Stimulated activated CD4-positive, alpha-beta T cell treated with anti-CD3 and anti-CD28 coated beads, Interleukin-4, amount 100 ng/mL, for 48 hours (primary cell): ENCODE measurements around the gene FRYL.

ENCODE experiments used
- DNase-seq, 2 donors: peaks; one replicate each; pipeline ENCODE4 v3.0.0-alpha.2; 2020; ENCODE audit warnings: low read depth in 2 of 2

Gene FRYL

GRCh38 chr4:48620831-48621230 is 159.2 kb downstream of the FRYL start:
- DNase-seq: no peak

DNA sequence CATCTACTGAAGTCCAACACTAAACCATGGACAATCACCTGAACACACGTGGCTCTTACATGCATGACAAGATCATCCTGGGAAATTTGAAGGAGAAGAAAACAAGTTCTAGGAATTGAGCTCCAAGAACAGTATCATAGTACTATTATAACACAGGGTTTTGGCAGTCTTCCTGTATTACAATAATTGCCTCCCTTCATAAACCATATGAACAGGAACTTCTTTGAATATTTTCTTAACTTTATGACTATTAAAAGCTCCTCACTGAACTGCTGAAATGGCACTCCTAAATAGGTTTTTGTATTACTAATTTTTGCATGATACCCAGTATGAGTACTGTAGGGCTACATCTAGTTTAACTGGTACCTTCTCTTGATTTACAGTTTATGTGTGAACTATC is 160.0 kb downstream of the FRYL start:
- no peak for DNase-seq

DNA sequence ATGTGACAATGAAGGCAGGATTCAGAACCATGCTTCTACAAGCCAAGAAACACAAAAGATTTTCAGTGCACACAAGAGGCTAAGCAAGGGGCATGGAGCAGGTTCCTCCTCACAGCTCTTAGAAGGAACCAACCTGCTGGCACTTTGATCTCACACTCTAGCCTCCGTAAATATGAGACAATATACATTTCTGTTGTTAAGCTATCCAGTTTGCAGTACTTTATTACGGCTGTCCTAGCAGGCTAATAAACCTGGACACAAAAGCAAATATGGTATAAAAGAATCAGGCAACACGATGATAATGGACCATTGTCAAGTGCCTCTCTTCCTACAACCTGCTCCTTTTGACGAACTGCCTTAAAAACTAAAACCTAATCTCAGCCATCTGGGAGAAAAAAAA is 175.6 kb downstream of the FRYL start:
- no peak for DNase-seq

DNA sequence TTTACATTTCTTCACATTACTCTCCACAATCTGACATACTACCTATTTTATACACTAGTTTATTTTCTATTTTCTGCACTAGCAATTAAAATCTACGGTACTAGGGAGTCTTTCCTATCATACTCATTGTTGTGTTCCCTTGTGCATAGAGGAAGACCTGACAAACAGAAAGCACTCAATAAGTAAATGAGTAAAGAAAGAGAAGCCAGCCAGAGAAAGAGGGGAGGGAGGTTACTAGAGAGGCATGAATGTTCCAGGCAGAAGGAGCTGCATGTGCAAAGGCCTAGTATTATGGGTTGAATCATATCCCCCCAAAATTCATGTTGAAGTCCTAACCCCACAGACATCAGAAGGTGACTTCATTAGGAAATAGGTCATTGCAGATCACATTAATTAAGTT is 176.0 kb downstream of the FRYL start:
- no peak for DNase-seq

GRCh38 chr4:48603366-48604003 is 176.6 kb downstream of the FRYL start:
- no peak for DNase-seq

GRCh38 chr4:48602763-48603162 is 177.3 kb downstream of the FRYL start:
- DNase-seq: no peak

DNA sequence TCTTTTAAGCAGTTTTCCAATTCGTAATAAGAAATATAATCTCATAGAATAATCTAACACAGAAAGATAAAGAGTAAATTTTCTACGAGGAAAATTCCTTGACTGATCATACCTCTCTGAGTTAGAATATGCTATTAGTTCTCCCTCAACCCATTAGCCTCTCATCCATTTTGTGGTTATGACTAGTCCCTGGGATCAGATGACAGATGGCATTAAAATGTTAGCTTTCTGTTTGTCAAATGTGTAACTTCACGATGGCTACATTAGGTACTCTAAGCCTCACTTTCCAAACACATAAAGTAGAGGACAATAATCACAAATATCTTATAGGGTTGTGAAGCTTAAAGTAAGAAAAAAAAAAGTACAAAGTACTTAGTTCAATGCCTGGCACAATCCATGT is 177.9 kb downstream of the FRYL start:
- DNase-seq: no peak

GRCh38 chr4:48596336-48596735 is 183.7 kb downstream of the FRYL start:
- no peak for DNase-seq

- DNase-seq: no peak
These were observed 185.9 kb downstream of the FRYL start for GRCh38 chr4:48594180-48594579.

- no peak for DNase-seq
These were observed 188.7 kb downstream of the FRYL start for GRCh38 chr4:48591372-48591771.

DNA sequence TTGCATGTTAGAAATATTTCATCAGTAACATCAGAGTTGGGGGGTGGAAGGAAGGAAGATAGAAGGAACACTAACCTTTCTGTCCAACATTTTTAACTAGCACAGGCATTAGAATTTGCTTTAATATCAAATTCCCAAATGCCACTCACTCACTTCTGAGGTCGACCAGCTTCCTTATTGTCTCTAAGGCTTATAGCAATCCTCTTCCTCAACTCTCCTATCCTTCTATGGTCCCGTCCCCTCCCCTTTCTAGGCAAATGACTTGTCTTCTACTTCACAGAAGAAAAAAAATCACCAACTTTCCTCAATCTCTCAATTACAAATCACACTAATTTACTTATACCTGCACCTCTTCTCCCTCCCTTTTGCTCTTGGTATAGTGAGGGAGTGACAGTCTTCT is 189.2 kb downstream of the FRYL start:
- no peak for DNase-seq

DNA sequence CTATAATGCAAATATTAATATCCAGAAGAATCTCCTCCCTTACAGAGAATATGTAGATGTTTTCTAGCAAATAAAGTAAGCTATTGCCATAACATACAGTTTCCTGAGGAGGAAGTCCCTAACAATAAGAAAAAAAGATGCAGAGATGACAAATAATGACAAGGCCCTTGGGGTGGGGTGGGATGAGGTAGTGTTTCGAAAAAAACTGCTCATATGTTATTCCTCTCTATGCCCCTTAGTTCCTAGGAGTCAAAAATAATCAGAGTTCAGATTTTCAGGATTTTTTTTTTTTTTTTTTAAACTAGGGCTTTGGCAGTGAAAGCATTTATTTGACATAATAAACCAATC is 191.0 kb downstream of the FRYL start:
- no peak for DNase-seq

DNA sequence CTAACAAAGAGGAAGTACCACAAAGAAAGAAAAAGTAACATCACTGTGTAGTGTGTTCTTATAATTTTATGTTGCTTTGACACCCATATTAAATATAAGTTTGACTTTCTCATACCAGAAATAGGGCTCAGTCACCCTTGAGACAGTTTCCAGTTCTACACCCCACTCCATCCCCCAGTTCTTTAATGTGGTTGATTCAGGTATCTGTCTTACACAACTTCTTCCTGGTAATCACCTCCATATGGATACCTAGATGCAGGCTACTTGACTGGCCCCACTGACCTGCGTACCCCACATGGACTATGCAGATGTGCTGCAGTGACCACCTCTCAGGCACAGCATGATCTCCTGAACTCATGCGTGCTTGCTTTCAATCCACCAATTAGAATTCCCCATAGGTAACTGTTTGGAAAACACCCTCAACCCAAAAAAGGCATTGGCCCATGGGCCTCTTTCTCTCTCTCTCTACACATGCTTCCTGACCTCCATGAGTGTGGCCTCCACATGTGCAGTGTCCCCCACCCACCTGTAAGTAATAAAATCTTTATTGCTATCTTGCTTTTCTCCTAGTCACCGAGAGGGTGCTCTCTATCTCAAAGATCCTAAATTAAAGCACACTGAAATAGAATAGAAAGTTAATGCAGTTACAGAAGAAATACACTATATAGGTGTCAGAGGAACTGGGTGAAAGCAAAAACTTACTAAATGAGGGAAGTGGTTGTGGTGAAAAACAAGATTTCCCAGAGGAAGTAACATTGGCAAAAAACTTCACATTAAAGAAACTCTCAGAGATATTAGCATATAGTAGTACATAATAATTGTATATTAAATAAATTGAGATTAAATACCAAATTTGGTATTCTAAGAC is 191.6 kb downstream of the FRYL start:
- no peak for DNase-seq

DNA sequence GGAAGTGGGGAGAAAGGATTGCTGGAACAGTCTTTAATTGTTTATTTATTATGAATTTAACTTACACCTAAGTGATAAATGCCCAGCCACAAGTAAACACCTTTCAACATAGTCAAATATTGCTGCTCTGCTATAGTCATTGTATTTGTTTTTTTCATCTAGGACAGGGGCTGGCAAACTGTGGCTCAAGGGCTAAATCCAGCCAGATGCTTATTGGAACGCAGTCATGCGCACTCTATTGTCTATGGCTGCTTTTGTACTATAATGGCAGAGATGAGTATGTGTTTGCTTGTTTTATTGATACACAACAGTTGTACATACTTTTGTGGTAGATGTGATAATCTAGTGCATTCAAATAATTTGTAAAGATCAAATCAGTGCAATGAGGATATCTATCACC is 194.7 kb downstream of the FRYL start:
- no peak for DNase-seq

- peak in 1 of 2 donors; percentile 32 for DNase-seq
These were observed 201.7 kb downstream of the FRYL start for GRCh38 chr4:48578132-48578968.

DNA sequence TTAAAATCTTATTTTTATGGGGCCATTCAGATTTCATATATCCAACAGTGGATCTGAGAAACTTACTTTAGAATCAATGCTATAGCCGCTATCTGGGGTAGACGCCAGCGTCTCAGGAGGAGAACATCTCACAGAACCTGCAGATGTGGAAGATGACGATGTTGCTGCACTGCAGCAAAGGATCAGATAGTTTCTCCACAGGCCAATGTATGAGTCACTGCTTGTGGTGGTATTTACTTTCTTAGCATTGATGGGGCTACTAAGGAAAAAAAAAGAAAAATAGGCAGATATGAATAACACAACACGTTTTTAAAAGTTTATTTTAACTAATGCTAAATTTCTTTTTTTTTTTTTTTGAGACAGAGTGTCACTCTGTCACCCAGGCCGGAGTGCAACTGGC is 204.1 kb downstream of the FRYL start:
- DNase-seq: no peak

DNA sequence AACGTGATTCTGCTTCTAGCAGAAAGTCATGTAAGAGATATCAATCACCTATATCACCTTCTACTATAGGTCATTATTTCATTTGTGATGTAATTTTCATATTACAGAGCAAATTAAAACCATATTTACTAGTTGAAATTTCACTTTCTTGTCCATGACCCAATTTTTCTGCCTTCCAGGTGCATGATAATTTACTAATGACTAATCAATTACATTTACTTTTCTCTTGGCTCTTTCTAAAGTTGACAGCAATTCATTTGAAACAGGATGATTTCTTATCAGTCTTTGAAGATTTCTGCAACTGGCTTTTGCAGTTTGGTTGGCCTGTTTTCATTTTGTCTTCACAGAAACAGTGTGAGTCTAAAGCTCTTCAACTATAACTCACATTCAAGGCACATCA is 208.6 kb downstream of the FRYL start:
- DNase-seq: no peak

GRCh38 chr4:48570646-48571220 is 209.3 kb downstream of the FRYL start:
- no peak for DNase-seq

DNA sequence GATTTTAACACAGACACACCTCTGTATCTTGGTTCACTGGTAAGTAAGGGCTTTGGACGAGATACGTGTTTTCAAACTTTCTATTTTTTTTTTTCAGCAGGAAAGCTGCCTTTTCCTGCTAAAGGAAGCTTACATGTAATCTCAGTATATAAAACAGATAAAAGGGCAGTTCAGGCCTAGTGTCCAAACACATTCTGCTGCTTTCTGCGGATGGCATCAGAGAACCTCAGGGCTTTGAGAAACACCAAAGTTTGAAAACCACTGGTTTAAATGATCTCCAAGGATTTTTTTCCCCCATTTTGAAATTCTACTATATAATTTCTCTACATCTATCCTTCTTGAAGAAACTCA is 214.1 kb downstream of the FRYL start:
- no peak for DNase-seq

DNA sequence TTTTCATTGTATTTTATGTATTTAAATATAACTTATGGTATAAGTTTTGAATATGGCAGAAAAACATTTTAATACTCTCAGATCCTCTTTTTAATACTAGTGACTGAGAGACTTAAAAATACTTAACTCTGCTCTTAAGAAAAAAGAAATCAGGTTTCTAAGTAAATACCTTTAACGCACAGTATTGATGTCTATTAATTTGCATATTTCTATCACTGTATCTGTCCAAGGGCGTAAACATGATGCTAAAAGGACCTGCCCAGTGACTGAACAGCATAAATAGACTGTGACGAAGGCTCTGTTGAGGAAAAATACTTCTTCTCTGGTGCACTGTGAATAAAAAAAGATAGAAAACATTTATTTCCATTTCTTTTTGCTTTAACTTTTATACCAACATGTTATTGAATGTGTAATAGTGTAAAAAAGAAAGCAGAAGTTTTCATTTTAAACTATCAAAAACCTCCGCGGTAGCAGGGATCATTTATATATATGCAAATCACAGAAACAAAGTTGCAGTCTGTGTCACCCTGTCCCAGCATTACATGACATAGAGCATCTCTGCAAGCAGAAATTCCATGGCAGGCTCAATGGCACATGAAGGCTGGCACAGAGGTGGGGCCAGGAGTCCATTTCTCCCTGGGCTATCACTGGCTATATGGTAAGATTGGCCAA is 214.6 kb downstream of the FRYL start:
- no peak for DNase-seq

DNA sequence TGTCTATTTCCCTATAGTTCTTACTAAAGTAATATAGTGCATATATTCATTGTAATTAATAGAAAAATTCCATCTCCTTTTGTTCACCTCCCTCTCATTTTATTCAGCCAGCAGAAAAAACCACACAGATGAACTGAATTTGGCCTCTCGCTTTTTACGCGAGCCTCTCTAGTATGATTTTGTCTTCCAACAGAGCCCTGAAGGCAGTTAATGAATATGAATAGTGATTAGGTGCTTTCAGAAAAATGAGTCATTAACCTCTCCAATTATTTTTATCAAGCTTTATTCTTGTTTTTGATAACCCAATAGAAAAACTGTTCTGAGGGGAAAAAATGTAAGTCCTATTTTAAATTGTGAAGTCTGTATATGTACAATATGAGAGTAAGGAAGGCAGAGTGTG is 215.9 kb downstream of the FRYL start:
- DNase-seq: no peak

DNA sequence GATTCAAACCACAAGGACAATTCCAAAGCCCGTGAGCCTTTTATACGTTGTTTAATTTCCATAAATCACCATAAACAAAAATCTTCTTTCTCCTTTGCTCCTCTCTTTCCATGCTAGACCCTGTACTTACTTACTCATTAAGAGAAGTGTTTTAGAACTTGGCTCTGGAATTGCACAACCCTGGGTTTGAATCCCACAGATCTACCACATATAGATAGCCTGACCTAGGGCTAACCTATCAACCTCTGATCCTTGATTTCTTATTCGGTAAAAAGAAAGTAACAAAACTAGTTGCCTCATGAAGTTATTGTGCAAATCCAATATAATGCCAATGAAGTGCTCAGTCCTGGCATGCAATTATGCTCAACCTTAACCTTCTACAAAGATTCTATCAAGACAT is 221.3 kb downstream of the FRYL start:
- DNase-seq: no peak
